ENCODE measurements around the gene TOPAZ1. TPM values are rescaled to one million over a fixed set of nuclear protein-coding genes. Genes with fewer than 3 reads are reported as not detected.

Gene TOPAZ1
- polyA plus RNA-seq, 3 donors: not detected

- Histone ChIP-seq H3K9ac (ENCODE audit: insufficient read depth, low read length, poor library complexity, severe bottlenecking) (peak within 1 kb of the TSS; percentile 86), H3K27me3 (ENCODE audit: control insufficient read depth in 2 of 2, insufficient read depth in 2 of 2, low read length in 2 of 2) (no peaks in the 10 kb centered on the region), H3K4me2 (replicated peaks; ENCODE audit: extremely low read depth, low read length, poor library complexity, severe bottlenecking) (peak within 1 kb of the TSS; percentile 95), H3K36me3 (replicated peaks in 1 of 2; ENCODE audit: control insufficient read depth in 1 of 2, insufficient read depth in 2 of 2, low read length in 2 of 2) (no peaks in the 10 kb centered on the region), H4K20me1 (ENCODE audit: insufficient read depth, low read length) (no peaks in the 10 kb centered on the region), H3K4me3 (replicated peaks in 1 of 3; ENCODE audit: low read depth in 2 of 3, low read length in 3 of 3) (peak within 1 kb of the TSS; percentile 89 to 92 (median 91)), H3K9me3 (replicated peaks in 1 of 2; ENCODE audit: control insufficient read depth in 1 of 2, insufficient read depth in 1 of 2, low read length in 2 of 2) (no peaks in the 10 kb centered on the region), H2AFZ (ENCODE audit: insufficient read depth, low read depth, low read length, poor library complexity, severe bottlenecking) (peak within 1 kb of the TSS; percentile 83), H3K4me1 (ENCODE audit: control insufficient read depth in 1 of 2, insufficient read depth in 2 of 2, low read length in 2 of 2) (peaks cover 14 to 17% of the 10 kb centered on the region in 2 donors), H3K27ac (ENCODE audit: low read depth in 1 of 2, low read length in 2 of 2) (peak within 1 kb of the TSS; percentile 88 to 98), H3K79me2 (ENCODE audit: insufficient read depth, low read length) (peaks cover 30% of the 10 kb centered on the region)
- no peak for TF ChIP-seq CTCF (IDR thresholded peaks at IDR 0.05)
- peaks cover 0 to 2% (median 0%) of the 10 kb centered on the region in 3 donors for H3K27me3 Mint-ChIP-seq (ENCODE audit: low read depth in 3 of 3)
- peak within 1 kb of the TSS; percentile 97 to 99 (median 98) for H3K27ac Mint-ChIP-seq
- peaks cover 27% of the 10 kb centered on the region for H3K4me1 Mint-ChIP-seq
- H3K9me3 Mint-ChIP-seq: no peaks in the 10 kb centered on the region
- intact Hi-C loops (cut with micrococcal nuclease): loop anchor here (1.0 to 10.0 kb wide), 5 partner anchors 104 to 427 kb away; partner anchors contain the start of genes KIAA1143 (in 2 of the 2) and KIF15 (in 2 of the 2)
- DNase-seq: peak; percentile 98 to 99 (median 98)
- H3K36me3 Mint-ChIP-seq: peaks cover 1 to 3% of the 10 kb centered on the region in 2 donors
- WGBS (ENCODE audit: insufficient coverage): under 1% methylated on average over 72 of the region's 77 CpGs
- peak within 1 kb of the TSS; percentile 99 for H3K4me3 Mint-ChIP-seq
These were observed 96.5 kb downstream of the TOPAZ1 start, which contains the start of gene TCAIM for GRCh38 chr3:44338010-44338827. TCAIM (plus strand) TSS chr3:44338766; CDS start chr3:44354783, 16,017 bp downstream.

- Histone ChIP-seq H2AFZ (ENCODE audit: insufficient read depth, low read depth, low read length, poor library complexity, severe bottlenecking) (peak overlapping the region; percentile 83), H3K36me3 (replicated peaks in 1 of 2; ENCODE audit: control insufficient read depth in 1 of 2, insufficient read depth in 2 of 2, low read length in 2 of 2) (no peaks in the 10 kb centered on the region), H3K27ac (ENCODE audit: low read depth in 1 of 2, low read length in 2 of 2) (peak overlapping the region; percentile 88 to 98), H3K79me2 (ENCODE audit: insufficient read depth, low read length) (peaks cover 33% of the 10 kb centered on the region), H3K4me2 (replicated peaks; ENCODE audit: extremely low read depth, low read length, poor library complexity, severe bottlenecking) (peak overlapping the region; percentile 95), H3K4me3 (replicated peaks in 1 of 3; ENCODE audit: low read depth in 2 of 3, low read length in 3 of 3) (peak overlapping the region; percentile 89 to 92 (median 91)), H3K9me3 (replicated peaks in 1 of 2; ENCODE audit: control insufficient read depth in 1 of 2, insufficient read depth in 1 of 2, low read length in 2 of 2) (no peaks in the 10 kb centered on the region), H3K4me1 (ENCODE audit: control insufficient read depth in 1 of 2, insufficient read depth in 2 of 2, low read length in 2 of 2) (peaks cover 14 to 17% of the 10 kb centered on the region in 2 donors), H3K9ac (ENCODE audit: insufficient read depth, low read length, poor library complexity, severe bottlenecking) (peak overlapping the region; percentile 86), H4K20me1 (ENCODE audit: insufficient read depth, low read length) (no peaks in the 10 kb centered on the region), H3K27me3 (ENCODE audit: control insufficient read depth in 2 of 2, insufficient read depth in 2 of 2, low read length in 2 of 2) (no peaks in the 10 kb centered on the region)
- TF ChIP-seq CTCF (IDR thresholded peaks at IDR 0.05): no peak
- Mint-ChIP-seq H3K9me3 (no peaks in the 10 kb centered on the region), H3K27ac (peak overlapping the region; percentile 97 to 99 (median 98)), H3K4me3 (peak overlapping the region; percentile 99), H3K36me3 (peaks cover 1 to 3% of the 10 kb centered on the region in 2 donors), H3K27me3 (ENCODE audit: low read depth in 3 of 3) (peaks cover 0 to 2% (median 0%) of the 10 kb centered on the region in 3 donors), H3K4me1 (peaks cover 27% of the 10 kb centered on the region)
- peak in 1 of 3 donors; percentile 13 for DNase-seq
- WGBS (ENCODE audit: insufficient coverage): 4% methylated on average over 7 of the region's 15 CpGs
- intact Hi-C loops (cut with micrococcal nuclease): loop anchor here (1.0 to 10.0 kb wide), 5 partner anchors 104 to 426 kb away; partner anchors contain the start of genes KIAA1143 (in 2 of the 2) and KIF15 (in 2 of the 2)
These were observed 97.1 kb downstream of the TOPAZ1 start for GRCh38 chr3:44338828-44339127.
